Lower leg skin (tissue), 4 donors: ENCODE measurements around the gene CMIP. TPM values are rescaled to one million over a fixed set of nuclear protein-coding genes. Genes with fewer than 3 reads are reported as not detected.

ENCODE experiments used
- DNase-seq, 2 donors: peaks; one replicate each; pipeline ENCODE4 v3.0.0-alpha.2; 2019; ENCODE audit warnings: low spot score in 2 of 2
- H3K4me3 ChIP-seq: fragments of 200-600 bp; sonication (generic); 2 replicates; pipeline ENCODE4 v1.5.1; 2017; ENCODE audit warnings: mild to moderate bottlenecking, low read depth; ENCODE audit not compliant: poor library complexity, severe bottlenecking
- POLR2A ChIP-seq, 2 donors: fragments of 450-650 bp; IDR thresholded peaks; one replicate each; pipeline ENCODE4 v1.6.1; 2016 to 2017; ENCODE audit warnings: antibody characterized with exemption in 2 of 2, mild to moderate bottlenecking in 1 of 2, moderate library complexity in 1 of 2
- WGBS, 2 donors: methylation state at CpG; one replicate each; pipeline ENCODE4 v1.1.5; 2018; 5-methylcytosine and 5-hydroxymethylcytosine counted together
- intact Hi-C: fragments of 100-400 bp; cut with DNase I; formaldehyde crosslinking; loops from one replicate; pipeline ENCODE4 v1.15.0; 2023; ENCODE audit warnings: low total_unique reads
- total RNA-seq, 4 donors: library from RNA; depleted of rRNA; stranded (reverse); fragments of >200 nt; gene quantifications; one replicate each; pipeline ENCODE4 v1.1.0, GENCODE V29; 2016
- TF ChIP-seq, protein P1 (sequence below), 3 donors: fragments of 450-650 bp; IDR thresholded peaks; one replicate each; pipeline ENCODE4 v1.5.1; 2016; ENCODE audit warnings: antibody characterized with exemption in 3 of 3, mild to moderate bottlenecking in 3 of 3, moderate library complexity in 2 of 3

CMIP gene
- total RNA-seq, 4 donors from 2014 or later = 53.7 to 115 (median 77.4) TPM

GRCh38 chr16:81442916-81443687, 1.5 kb upstream of the CMIP start:
- H3K4me3 ChIP-seq = no peak overlapping the region
- TF ChIP-seq, protein P1, sequence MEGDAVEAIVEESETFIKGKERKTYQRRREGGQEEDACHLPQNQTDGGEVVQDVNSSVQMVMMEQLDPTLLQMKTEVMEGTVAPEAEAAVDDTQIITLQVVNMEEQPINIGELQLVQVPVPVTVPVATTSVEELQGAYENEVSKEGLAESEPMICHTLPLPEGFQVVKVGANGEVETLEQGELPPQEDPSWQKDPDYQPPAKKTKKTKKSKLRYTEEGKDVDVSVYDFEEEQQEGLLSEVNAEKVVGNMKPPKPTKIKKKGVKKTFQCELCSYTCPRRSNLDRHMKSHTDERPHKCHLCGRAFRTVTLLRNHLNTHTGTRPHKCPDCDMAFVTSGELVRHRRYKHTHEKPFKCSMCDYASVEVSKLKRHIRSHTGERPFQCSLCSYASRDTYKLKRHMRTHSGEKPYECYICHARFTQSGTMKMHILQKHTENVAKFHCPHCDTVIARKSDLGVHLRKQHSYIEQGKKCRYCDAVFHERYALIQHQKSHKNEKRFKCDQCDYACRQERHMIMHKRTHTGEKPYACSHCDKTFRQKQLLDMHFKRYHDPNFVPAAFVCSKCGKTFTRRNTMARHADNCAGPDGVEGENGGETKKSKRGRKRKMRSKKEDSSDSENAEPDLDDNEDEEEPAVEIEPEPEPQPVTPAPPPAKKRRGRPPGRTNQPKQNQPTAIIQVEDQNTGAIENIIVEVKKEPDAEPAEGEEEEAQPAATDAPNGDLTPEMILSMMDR (IDR thresholded peaks at IDR 0.05) = no peak
- TF ChIP-seq POLR2A (IDR thresholded peaks at IDR 0.05) = no peak
- DNase-seq = no peak
- 45 to 67% methylated on average over 8 of the region's 8 CpGs for WGBS, 2 donors
- intact Hi-C loops = no loop called here

DNA sequence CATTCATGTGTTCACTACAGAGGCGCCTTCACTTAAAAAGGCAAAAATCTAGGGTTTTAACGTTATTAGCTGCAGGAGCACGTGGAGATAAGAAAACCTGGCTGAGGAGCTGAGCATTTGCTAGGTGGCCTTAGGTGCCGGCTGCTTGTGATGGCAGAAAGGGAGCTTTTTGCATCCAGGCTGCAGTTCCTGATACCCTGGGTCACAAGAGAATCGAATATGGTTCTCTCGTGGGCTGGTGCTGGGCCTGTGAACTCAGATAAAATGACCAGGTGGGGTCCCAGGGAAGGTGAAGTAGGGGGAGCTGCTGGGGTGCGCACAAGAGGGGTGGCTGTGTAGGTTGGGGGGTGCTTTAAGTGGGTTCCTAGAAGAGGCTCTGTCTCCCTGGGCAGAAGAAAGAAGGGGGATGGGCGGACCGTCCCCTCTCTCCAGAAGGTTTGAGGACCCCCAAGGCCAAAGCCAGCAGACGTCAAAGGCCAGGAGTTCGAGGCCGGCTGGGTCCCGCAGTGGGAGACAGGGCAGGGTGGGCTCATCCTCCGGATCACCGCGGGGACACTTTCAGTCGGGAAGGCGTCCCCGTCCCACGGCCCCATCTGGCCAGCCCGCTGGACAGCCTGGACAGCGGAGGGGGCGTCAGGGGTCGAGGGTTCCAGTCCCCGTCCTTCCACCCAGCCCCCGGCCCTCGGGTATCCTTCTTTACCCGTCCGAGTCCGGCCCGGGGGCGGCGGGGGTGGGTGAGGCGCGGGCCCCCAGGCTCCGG, 740 bp upstream of the CMIP start:
- intact Hi-C loops = no loop called here
- TF ChIP-seq, protein P1 (IDR thresholded peaks at IDR 0.05) = no peak
- no peak for TF ChIP-seq POLR2A (IDR thresholded peaks at IDR 0.05)
- no peak overlapping the region for H3K4me3 ChIP-seq
- peak; percentile 30 to 92 for DNase-seq
- WGBS, 2 donors = 16 to 20% methylated on average over 20 to 22 of the region's 36 CpGs

DNA sequence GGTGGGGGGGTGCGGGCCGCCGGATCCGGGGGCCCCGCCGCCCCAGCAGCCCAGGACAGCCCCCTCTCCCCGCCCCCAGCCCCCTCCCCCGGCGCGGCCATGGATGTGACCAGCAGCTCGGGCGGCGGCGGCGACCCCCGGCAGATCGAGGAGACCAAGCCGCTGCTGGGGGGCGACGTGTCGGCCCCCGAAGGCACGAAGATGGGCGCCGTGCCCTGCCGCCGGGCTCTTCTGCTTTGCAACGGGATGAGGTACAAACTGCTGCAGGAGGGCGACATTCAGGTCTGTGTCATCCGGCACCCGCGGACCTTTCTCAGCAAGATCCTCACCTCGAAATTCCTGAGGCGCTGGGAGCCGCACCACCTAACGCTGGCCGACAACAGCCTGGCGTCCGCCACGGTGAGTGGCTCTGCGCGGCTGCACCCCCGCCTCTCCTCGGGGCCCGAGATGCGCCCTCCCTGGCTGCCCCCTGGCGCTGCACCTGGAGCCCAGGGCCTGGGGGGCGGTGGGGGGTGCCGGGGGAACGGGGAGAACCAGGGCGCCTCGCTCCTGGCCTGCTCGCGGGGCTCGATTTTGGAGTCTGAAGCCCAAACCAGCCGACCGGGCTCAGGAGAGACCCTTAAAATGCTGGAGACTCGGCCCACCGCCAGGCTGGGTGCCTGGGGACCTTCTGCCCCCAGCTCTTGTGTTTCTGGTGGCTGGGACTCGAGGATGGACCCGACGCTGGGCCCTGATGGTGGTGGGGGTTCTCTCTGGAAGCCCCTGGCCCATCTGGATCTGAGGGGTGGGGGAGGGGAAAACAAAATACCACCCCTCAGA, 744 bp downstream of the CMIP start:
- DNase-seq = peak in 1 of 2 donors; percentile 33
- intact Hi-C loops = no loop called here
- peak overlapping the region; percentile 59 for H3K4me3 ChIP-seq
- TF ChIP-seq, protein P1 (IDR thresholded peaks at IDR 0.05) = no peak
- no peak for TF ChIP-seq POLR2A (IDR thresholded peaks at IDR 0.05)
- WGBS, 2 donors = 1 to 6% methylated on average over 12 to 14 of the region's 62 CpGs

DNA sequence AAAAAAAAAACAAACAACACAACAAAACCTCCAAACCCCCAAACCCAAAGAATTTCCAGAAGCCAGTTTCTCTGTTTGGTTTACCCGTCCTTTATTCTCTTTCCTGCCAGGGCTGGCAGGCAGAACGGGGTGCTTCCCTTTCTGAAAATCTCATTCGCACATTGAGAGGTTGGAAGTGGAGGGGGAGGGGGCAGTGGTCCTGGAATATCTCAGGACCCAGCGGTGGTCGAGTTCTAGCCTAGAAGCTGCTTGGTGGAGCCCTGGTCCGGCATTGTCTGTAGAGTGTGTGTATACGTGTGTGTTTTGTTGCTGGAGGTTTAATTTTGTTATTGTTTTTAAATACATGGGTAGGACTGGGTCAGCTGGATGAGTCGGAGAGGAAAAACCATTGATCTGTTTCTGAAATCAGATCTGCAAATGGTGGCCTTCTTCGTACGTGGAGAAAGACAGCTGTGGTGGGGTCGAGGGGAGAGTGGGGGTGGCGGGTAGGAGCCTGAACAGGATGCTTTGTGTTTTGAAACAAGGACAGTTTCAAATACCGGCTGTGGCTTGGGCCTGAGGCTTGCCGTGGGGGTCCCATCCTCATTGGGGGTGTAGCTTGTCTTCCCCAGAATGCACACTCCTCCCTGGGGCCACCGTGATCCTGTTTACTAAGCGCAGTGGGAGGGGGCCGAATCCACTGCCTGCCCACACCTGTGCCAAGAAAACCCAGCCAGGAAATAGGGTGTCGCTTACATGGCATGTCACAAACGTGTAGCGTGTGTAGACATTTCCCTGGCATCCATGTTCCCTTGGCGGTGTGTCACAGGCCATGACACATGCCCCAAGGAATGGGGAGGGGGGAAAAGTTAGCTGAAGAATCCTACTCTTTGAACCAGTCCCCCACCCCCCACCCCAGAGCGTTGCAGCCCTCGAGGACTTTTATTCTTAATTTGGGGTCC, 1.6 kb downstream of the CMIP start:
- WGBS, 2 donors = 8 to 10% methylated on average over 23 of the region's 23 CpGs
- intact Hi-C loops = no loop called here
- peak overlapping the region; percentile 59 for H3K4me3 ChIP-seq
- peak; percentile 58 to 92 for DNase-seq
- TF ChIP-seq, protein P1 (IDR thresholded peaks at IDR 0.05) = no peak
- TF ChIP-seq POLR2A (IDR thresholded peaks at IDR 0.05) = no peak

DNA sequence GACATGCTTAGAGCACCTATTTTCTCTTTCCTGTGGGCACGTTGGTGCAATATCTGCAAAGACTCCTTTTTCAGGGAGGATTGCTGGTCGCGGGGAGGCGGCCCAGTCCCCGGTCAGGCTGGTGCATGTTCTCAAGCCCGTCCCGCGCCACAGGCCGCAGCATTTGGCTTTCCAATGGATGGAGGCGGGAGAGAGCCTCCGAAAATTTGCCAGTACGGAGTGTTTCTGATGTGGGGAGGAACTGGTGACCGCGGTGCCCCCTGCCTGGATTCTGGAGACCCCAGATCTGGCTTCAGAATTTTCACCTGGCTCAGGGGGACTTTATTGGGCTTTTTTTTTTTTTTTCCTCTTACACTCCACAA, 2.3 kb downstream of the CMIP start:
- H3K4me3 ChIP-seq = peak overlapping the region; percentile 59
- TF ChIP-seq, protein P1 (IDR thresholded peaks at IDR 0.05) = no peak
- no peak for TF ChIP-seq POLR2A (IDR thresholded peaks at IDR 0.05)
- intact Hi-C loops = no loop called here
- DNase-seq = no peak
- 2 to 13% methylated on average over 14 of the region's 14 CpGs for WGBS, 2 donors
